Keratinocyte (primary cell): Measurements from ENCODE around the gene MTUS2.
"Not testable (repeated sequence)": the region's sequence is repeated elsewhere in the genome, so short reads cannot be mapped to it uniquely, and the experiment has no call there.

Experiments
- CTCF ChIP-seq, 3 experiments: IDR thresholded peaks in 1 of 3; conservative IDR thresholded peaks in 1 of 3; optimal IDR thresholded peaks in 1 of 3; 2 replicates in 2 of 3; 3 replicates in 1 of 3; pipeline versions ENCODE3 to v1.5.1; 2011; ENCODE audit warnings: low read length in 3 of 3, mild to moderate bottlenecking in 3 of 3, moderate library complexity in 2 of 3, control low read depth in 1 of 3, inconsistent platforms in 1 of 3; ENCODE audit not compliant: insufficient read depth in 2 of 3; ENCODE audit errors: extremely low read depth in 1 of 3
- EZH2 ChIP-seq: IDR thresholded peaks from one replicate; pipeline ENCODE4 v1.6.1; 2012; ENCODE audit warnings: inconsistent platforms, mild to moderate bottlenecking, low read length, moderate library complexity

- TF ChIP-seq CTCF (optimal IDR thresholded peaks at IDR 0.05 in 1 of 3, IDR thresholded peaks at IDR 0.05 in 1 of 3, conservative IDR thresholded peaks at IDR 0.05 in 1 of 3; ENCODE audit: extremely low read depth in 1 of 3, insufficient read depth in 2 of 3, low read length in 3 of 3); EZH2: not testable (repeated sequence)
These were observed 170.2 kb downstream of the MTUS2 start for GRCh38 chr13:28990378-28990777.
